Activated CD8-positive, alpha-beta T cell treated with anti-CD3 and anti-CD28 coated beads, Interleukin-2, amount 10 ng/mL, durations not matched to agents 7 days and 5 days (primary cell): ENCODE results near the gene CALM1. TPM values are rescaled to one million over a fixed set of nuclear protein-coding genes. Genes with fewer than 3 reads are reported as not detected.

Experiments used
- ATAC-seq: fragments of 150-1000 bp; cut with Tn5 transposase; one replicate; pipeline ENCODE4 v1.10.0; 2021; ENCODE audit warnings: moderate library complexity
- CTCF ChIA-PET: fragments of 350-600 bp; sonication (Branson Sonifier 250); formaldehyde crosslinking; loops from one replicate; lab custom pipeline; 2021; ENCODE audit warnings: antibody characterized with exemption; lab: Charles Lee
- POLR2A ChIA-PET: fragments of 350-600 bp; sonication (Branson Sonifier 250); formaldehyde crosslinking; loops from one replicate; lab custom pipeline; 2021; ENCODE audit warnings: antibody characterized with exemption; lab: Charles Lee
- DNase-seq: peaks from one replicate; pipeline ENCODE4 v3.0.0-alpha.2; 2020
- H3K27ac Mint-ChIP-seq: one replicate; pipeline ENCODE4 v1.8.0; 2021; ENCODE audit warnings: mild to moderate bottlenecking, mixed read lengths
- H3K27me3 Mint-ChIP-seq: one replicate; pipeline ENCODE4 v1.8.0; 2021; ENCODE audit warnings: low read depth, mixed read lengths
- H3K36me3 Mint-ChIP-seq: one replicate; pipeline ENCODE4 v1.8.0; 2021; ENCODE audit warnings: low read depth, mixed read lengths
- H3K4me1 Mint-ChIP-seq: one replicate; pipeline ENCODE4 v1.8.0; 2021; ENCODE audit warnings: low read depth, mixed read lengths
- H3K4me3 Mint-ChIP-seq: one replicate; pipeline ENCODE4 v1.8.0; 2021; ENCODE audit warnings: mild to moderate bottlenecking, mixed read lengths
- H3K9me3 Mint-ChIP-seq: one replicate; pipeline ENCODE4 v1.8.0; 2022; ENCODE audit warnings: mixed read lengths; ENCODE audit not compliant: insufficient read depth
- total RNA-seq, 2 experiments: library from RNA; stranded (reverse); gene quantifications; one replicate each; pipeline ENCODE4 v1.2.3, GENCODE V29; 2021

Gene CALM1
- total RNA-seq, 2 experiments from 2014 or later = 788 to 821 TPM

GRCh38 chr14:90427848-90428426, 31.1 kb downstream of the CALM1 start:
- no peak overlapping the region for H3K4me3 Mint-ChIP-seq
- no peaks in the 10 kb centered on the region for H3K4me1 Mint-ChIP-seq
- no peaks in the 10 kb centered on the region for H3K9me3 Mint-ChIP-seq
- H3K36me3 Mint-ChIP-seq = no peaks in the 10 kb centered on the region
- no peaks in the 10 kb centered on the region for H3K27me3 Mint-ChIP-seq
- POLR2A ChIA-PET = interaction anchor here (0.6 kb wide), 1 partner anchor 364 kb away, joined by 3 read pairs; no protein-coding TSS in a partner anchor
- CTCF ChIA-PET = no interaction called here
- H3K27ac Mint-ChIP-seq = no peak overlapping the region
- DNase-seq = no peak
- no peak for ATAC-seq

DNA sequence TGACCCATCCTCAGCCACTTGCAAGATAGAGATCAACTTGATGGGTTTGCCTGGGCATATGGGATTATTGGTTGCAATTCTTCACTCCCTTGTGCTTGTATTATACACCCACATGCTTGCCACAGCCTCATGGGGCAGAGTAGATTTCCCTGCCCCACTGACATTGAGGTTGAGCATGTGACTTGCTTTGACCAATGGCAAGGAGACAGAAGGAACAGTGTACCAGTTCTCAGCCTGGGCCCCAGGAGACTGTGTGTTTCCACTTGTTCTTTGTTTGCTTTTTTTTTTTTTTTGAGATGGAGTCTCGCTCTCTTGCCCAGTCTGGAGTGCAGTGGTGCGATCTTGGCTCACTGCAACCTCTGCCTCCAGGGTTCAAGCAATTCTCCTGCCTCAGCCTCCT, 31.8 kb downstream of the CALM1 start:
- CTCF ChIA-PET = no interaction called here
- Mint-ChIP-seq H3K4me3 (no peak overlapping the region), H3K9me3 (no peaks in the 10 kb centered on the region), H3K27ac (no peak overlapping the region), H3K4me1 (no peaks in the 10 kb centered on the region), H3K36me3 (no peaks in the 10 kb centered on the region), H3K27me3 (no peaks in the 10 kb centered on the region)
- POLR2A ChIA-PET = no interaction called here
- ATAC-seq = no peak
- no peak for DNase-seq

- no peak overlapping the region for H3K4me3 Mint-ChIP-seq
- no peaks in the 10 kb centered on the region for H3K4me1 Mint-ChIP-seq
- no peaks in the 10 kb centered on the region for H3K36me3 Mint-ChIP-seq
- ATAC-seq (no peak), DNase-seq (no peak)
- POLR2A ChIA-PET = no interaction called here
- no peaks in the 10 kb centered on the region for H3K9me3 Mint-ChIP-seq
- no peak overlapping the region for H3K27ac Mint-ChIP-seq
- H3K27me3 Mint-ChIP-seq = no peaks in the 10 kb centered on the region
- CTCF ChIA-PET = no interaction called here
These were observed 32.4 kb downstream of the CALM1 start for GRCh38 chr14:90429236-90429635.

DNA sequence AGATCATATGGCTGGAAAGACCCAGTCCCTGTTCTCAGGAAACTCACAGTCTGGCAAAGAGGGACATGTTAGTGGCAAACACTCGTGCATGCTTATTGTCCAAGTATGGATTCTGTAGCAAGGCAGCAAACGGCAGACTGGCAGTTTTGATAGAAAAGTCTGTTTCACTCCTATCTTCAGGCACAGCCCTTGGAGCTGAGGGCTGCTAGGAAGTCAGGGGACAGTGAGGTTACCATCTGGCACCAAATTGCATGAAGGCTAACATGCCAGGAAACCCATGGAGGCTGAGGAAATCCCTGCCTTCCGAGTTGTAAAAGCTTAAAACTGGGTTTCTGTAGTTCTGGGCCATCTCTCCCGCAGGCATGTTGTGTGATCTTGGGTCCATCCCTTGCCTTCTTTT, 32.9 kb downstream of the CALM1 start:
- CTCF ChIA-PET = no interaction called here
- H3K9me3 Mint-ChIP-seq = no peaks in the 10 kb centered on the region

GRCh38 chr14:90434370-90435020, 37.7 kb downstream of the CALM1 start:
- CTCF ChIA-PET = no interaction called here
- no peak for DNase-seq
- Mint-ChIP-seq H3K9me3 (no peaks in the 10 kb centered on the region), H3K27me3 (no peaks in the 10 kb centered on the region), H3K27ac (no peak overlapping the region), H3K4me3 (no peak overlapping the region), H3K4me1 (no peaks in the 10 kb centered on the region), H3K36me3 (no peaks in the 10 kb centered on the region)
- ATAC-seq = no peak
- POLR2A ChIA-PET = no interaction called here

More for the DNA sequence above, 32.9 kb downstream of the CALM1 start:
- no peak overlapping the region for H3K4me3 Mint-ChIP-seq
- ATAC-seq (no peak), DNase-seq (no peak)
- H3K4me1 Mint-ChIP-seq = no peaks in the 10 kb centered on the region
- POLR2A ChIA-PET = no interaction called here
- no peaks in the 10 kb centered on the region for H3K36me3 Mint-ChIP-seq
- H3K27me3 Mint-ChIP-seq = no peaks in the 10 kb centered on the region
- H3K27ac Mint-ChIP-seq = no peak overlapping the region

- no peak for DNase-seq
- Mint-ChIP-seq H3K9me3 (no peaks in the 10 kb centered on the region), H3K4me3 (no peak overlapping the region), H3K27ac (no peak overlapping the region), H3K4me1 (no peaks in the 10 kb centered on the region), H3K27me3 (no peaks in the 10 kb centered on the region), H3K36me3 (no peaks in the 10 kb centered on the region)
- ChIA-PET CTCF (no interaction called here), POLR2A (no interaction called here)
- no peak for ATAC-seq
These were observed 42.0 kb downstream of the CALM1 start for GRCh38 chr14:90438841-90439240.

- DNase-seq (no peak), ATAC-seq (no peak)
- H3K4me3 Mint-ChIP-seq = no peak overlapping the region
- no peaks in the 10 kb centered on the region for H3K4me1 Mint-ChIP-seq
- CTCF ChIA-PET = interaction anchor here (0.6 kb wide), 1 partner anchor 10 kb away, joined by 3 read pairs; no protein-coding TSS in a partner anchor
- H3K27me3 Mint-ChIP-seq = no peaks in the 10 kb centered on the region
- H3K27ac Mint-ChIP-seq = no peak overlapping the region
- POLR2A ChIA-PET = no interaction called here
- H3K36me3 Mint-ChIP-seq = no peaks in the 10 kb centered on the region
- no peaks in the 10 kb centered on the region for H3K9me3 Mint-ChIP-seq
These were observed 43.2 kb downstream of the CALM1 start for GRCh38 chr14:90440021-90440451.

DNA sequence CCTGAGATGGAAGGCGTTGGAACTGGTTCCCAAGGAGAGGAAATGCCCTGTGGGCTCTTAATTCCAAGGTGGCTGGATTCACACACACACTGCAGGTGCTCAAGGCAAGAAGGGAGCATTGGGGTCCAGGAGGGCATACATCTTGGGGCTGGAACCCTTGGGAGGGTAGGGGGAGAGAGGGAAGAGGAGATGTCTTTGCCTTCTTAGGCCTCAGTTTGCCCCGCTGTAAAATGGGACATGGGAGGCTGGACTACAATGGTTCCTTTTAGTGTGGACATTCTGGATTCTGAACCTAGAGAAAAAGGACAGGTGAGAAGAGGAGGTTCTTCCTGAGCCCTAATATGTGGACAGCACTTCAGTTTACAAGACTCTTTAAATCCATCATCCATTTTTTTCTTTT, 43.8 kb downstream of the CALM1 start:
- Mint-ChIP-seq H3K4me3 (no peak overlapping the region), H3K27ac (no peak overlapping the region), H3K27me3 (no peaks in the 10 kb centered on the region), H3K4me1 (no peaks in the 10 kb centered on the region), H3K36me3 (no peaks in the 10 kb centered on the region), H3K9me3 (no peaks in the 10 kb centered on the region)
- ATAC-seq (no peak), DNase-seq (no peak)
- POLR2A ChIA-PET = no interaction called here
- CTCF ChIA-PET = interaction anchor here (0.6 kb wide), 1 partner anchor 9 kb away, joined by 3 read pairs; no protein-coding TSS in a partner anchor

DNA sequence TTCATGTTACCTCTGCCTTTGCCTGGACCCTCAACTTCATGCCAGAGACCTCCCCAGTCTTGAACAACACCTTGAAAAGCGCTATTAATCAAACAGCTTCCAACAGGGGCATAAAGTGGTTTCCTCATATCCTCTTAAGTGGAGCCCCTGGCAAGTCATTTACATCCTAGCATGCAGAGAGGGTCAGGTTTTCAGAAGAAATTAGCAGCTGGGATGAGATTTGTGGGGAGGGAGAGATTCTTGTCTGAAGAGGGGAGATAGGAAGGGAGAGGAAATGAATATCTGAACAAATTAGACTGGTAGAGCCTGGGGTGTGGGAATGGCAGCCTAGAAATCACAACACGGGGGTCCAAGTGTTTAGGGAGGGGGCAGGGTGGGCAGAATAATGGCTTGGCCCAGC, 45.6 kb downstream of the CALM1 start:
- Mint-ChIP-seq H3K4me3 (no peak overlapping the region), H3K27me3 (no peaks in the 10 kb centered on the region), H3K27ac (no peak overlapping the region), H3K9me3 (no peaks in the 10 kb centered on the region), H3K36me3 (no peaks in the 10 kb centered on the region), H3K4me1 (no peaks in the 10 kb centered on the region)
- ChIA-PET POLR2A (no interaction called here), CTCF (no interaction called here)
- ATAC-seq (no peak), DNase-seq (no peak)

- Mint-ChIP-seq H3K4me1 (no peaks in the 10 kb centered on the region), H3K9me3 (no peaks in the 10 kb centered on the region), H3K36me3 (no peaks in the 10 kb centered on the region), H3K27ac (no peak overlapping the region), H3K4me3 (no peak overlapping the region), H3K27me3 (no peaks in the 10 kb centered on the region)
- ChIA-PET CTCF (no interaction called here), POLR2A (interaction anchor here (0.8 kb wide), 1 partner anchor 18 kb away, joined by 3 read pairs; no protein-coding TSS in a partner anchor)
- no peak for DNase-seq
- ATAC-seq = no peak
These were observed 46.6 kb downstream of the CALM1 start for GRCh38 chr14:90443161-90444076.

GRCh38 chr14:90444077-90444696, 47.4 kb downstream of the CALM1 start:
- CTCF ChIA-PET = no interaction called here
- Mint-ChIP-seq H3K4me3 (no peak overlapping the region), H3K4me1 (no peaks in the 10 kb centered on the region), H3K27me3 (no peaks in the 10 kb centered on the region), H3K36me3 (no peaks in the 10 kb centered on the region), H3K9me3 (no peaks in the 10 kb centered on the region), H3K27ac (no peak overlapping the region)
- DNase-seq (no peak), ATAC-seq (no peak)
- POLR2A ChIA-PET = no interaction called here
